Body of pancreas (tissue), 4 donors: ENCODE measurements around the gene DLG2. TPM values are rescaled to one million over a fixed set of nuclear protein-coding genes. Genes with fewer than 3 reads are reported as not detected.

Source experiments
- ATAC-seq: fragments of 150-250 bp; one replicate; pipeline ENCODE4 v1.9.1; 2016
- DNase-seq, 4 donors: peaks; one replicate each; pipeline ENCODE4 v3.0.0-alpha.2; 2019
- H3K27ac ChIP-seq, 4 donors: fragments of 200-600 bp; sonication (generic); 1 replicate in 3 of 4; 2 replicates in 1 of 4; pipeline versions ENCODE4 v1.5.1 to v1.6.1; 2016 to 2019; ENCODE audit warnings: mild to moderate bottlenecking in 1 of 4, mixed read lengths in 1 of 4, moderate library complexity in 1 of 4
- H3K27me3 ChIP-seq, 2 donors: fragments of 200-600 bp; sonication (generic); one replicate each; pipeline ENCODE4 v1.6.0; 2016; ENCODE audit warnings: mild to moderate bottlenecking in 1 of 2
- H3K36me3 ChIP-seq, 2 donors: fragments of 200-600 bp; sonication (generic); replicated peaks in 1 of 2; 2 replicates each; pipeline ENCODE4 v1.5.1; 2016; ENCODE audit warnings: low read depth in 2 of 2; ENCODE audit not compliant: insufficient read depth in 1 of 2
- H3K4me1 ChIP-seq: fragments of 200-600 bp; sonication (generic); one replicate; pipeline ENCODE4 v1.6.0; 2016
- H3K4me3 ChIP-seq, 2 donors: fragments of 200-600 bp; sonication (generic); 1 replicate in 1 of 2; 2 replicates in 1 of 2; pipeline ENCODE4 v1.5.1; 2016 to 2019
- H3K9me3 ChIP-seq, 3 donors: fragments of 200-600 bp; sonication (generic); 1 replicate in 2 of 3; 2 replicates in 1 of 3; pipeline ENCODE4 v1.5.1; 2016
- CTCF ChIP-seq, 7 experiments: fragments of 450-650 bp in 4 of 7; fragments of 200-600 bp in 3 of 7; sonication (generic) in 3 of 7; IDR thresholded peaks; one replicate each; pipeline ENCODE4 v1.5.1; 2016 to 2019; ENCODE audit warnings: antibody characterized with exemption in 7 of 7
- POLR2A ChIP-seq, 3 donors: fragments of 450-650 bp; IDR thresholded peaks; one replicate each; pipeline ENCODE4 v1.6.1; 2016; ENCODE audit warnings: antibody characterized with exemption in 3 of 3, mild to moderate bottlenecking in 2 of 3
- WGBS, 2 donors: methylation state at CpG; one replicate each; pipeline ENCODE4 v1.1.5; 2017; 5-methylcytosine and 5-hydroxymethylcytosine counted together
- intact Hi-C: fragments of 100-400 bp; cut with DNase I; formaldehyde crosslinking; loops from one replicate; pipeline ENCODE4 v1.15.1; 2023
- total RNA-seq, 2 donors: library from RNA; depleted of rRNA; stranded (reverse); fragments of >200 nt; gene quantifications; one replicate each; pipeline ENCODE4 v1.1.0, GENCODE V29; 2016

DLG2 gene
- total RNA-seq, 2 donors from 2014 or later, result 6.0 to 13.2 TPM

- intact Hi-C loops, result no loop called here
- no peak for TF ChIP-seq CTCF (IDR thresholded peaks at IDR 0.05)
- no peak for TF ChIP-seq POLR2A (IDR thresholded peaks at IDR 0.05)
- DNase-seq (no peak), ATAC-seq (no peak)
- H3K4me1 ChIP-seq, result no peaks in the 10 kb centered on the region
- no peaks in the 10 kb centered on the region for H3K9me3 ChIP-seq
- 100% methylated on average over 1 of the region's 1 CpG for WGBS, 2 donors
- H3K36me3 ChIP-seq, result no peaks in the 10 kb centered on the region
- no peak overlapping the region for H3K27ac ChIP-seq
- H3K4me3 ChIP-seq, result no peak overlapping the region
- no peaks in the 10 kb centered on the region for H3K27me3 ChIP-seq
Measured at GRCh38 chr11:83677730-83678129, 1949.4 kb downstream of the DLG2 start.

- Histone ChIP-seq H3K4me3 (no peak overlapping the region), H3K27me3 (no peaks in the 10 kb centered on the region), H3K36me3 (no peaks in the 10 kb centered on the region), H3K27ac (no peak overlapping the region), H3K9me3 (no peaks in the 10 kb centered on the region), H3K4me1 (no peaks in the 10 kb centered on the region)
- ATAC-seq (no peak), DNase-seq (no peak)
- intact Hi-C loops, result no loop called here
- no peak for TF ChIP-seq POLR2A (IDR thresholded peaks at IDR 0.05)
- TF ChIP-seq CTCF (IDR thresholded peaks at IDR 0.05), result no peak
Measured at GRCh38 chr11:83676056-83676601, 1951.0 kb downstream of the DLG2 start.

GRCh38 chr11:83674102-83674896 is 1952.8 kb downstream of the DLG2 start:
- no peak overlapping the region for H3K4me3 ChIP-seq
- ATAC-seq (no peak), DNase-seq (no peak)
- H3K27me3 ChIP-seq, result no peaks in the 10 kb centered on the region
- intact Hi-C loops, result no loop called here
- H3K36me3 ChIP-seq, result no peaks in the 10 kb centered on the region
- H3K4me1 ChIP-seq, result no peaks in the 10 kb centered on the region
- WGBS, 2 donors, result 92 to 100% methylated on average over 1 of the region's 1 CpG
- TF ChIP-seq POLR2A (IDR thresholded peaks at IDR 0.05) (no peak), CTCF (IDR thresholded peaks at IDR 0.05) (no peak)
- no peak overlapping the region for H3K27ac ChIP-seq
- no peaks in the 10 kb centered on the region for H3K9me3 ChIP-seq

GRCh38 chr11:83671289-83671688 is 1955.9 kb downstream of the DLG2 start:
- Histone ChIP-seq H3K4me3 (no peak overlapping the region), H3K9me3 (no peaks in the 10 kb centered on the region), H3K27ac (no peak overlapping the region), H3K27me3 (no peaks in the 10 kb centered on the region), H3K4me1 (no peaks in the 10 kb centered on the region), H3K36me3 (no peaks in the 10 kb centered on the region)
- no peak for ATAC-seq
- 76 to 92% methylated on average over 2 of the region's 2 CpGs for WGBS, 2 donors
- no peak for TF ChIP-seq POLR2A (IDR thresholded peaks at IDR 0.05)
- TF ChIP-seq CTCF (IDR thresholded peaks at IDR 0.05), result no peak
- intact Hi-C loops, result no loop called here
- no peak for DNase-seq

- TF ChIP-seq POLR2A (IDR thresholded peaks at IDR 0.05), result no peak
- TF ChIP-seq CTCF (IDR thresholded peaks at IDR 0.05), result no peak
- ATAC-seq, result no peak
- no peak overlapping the region for H3K4me3 ChIP-seq
- H3K36me3 ChIP-seq, result no peaks in the 10 kb centered on the region
- no peaks in the 10 kb centered on the region for H3K9me3 ChIP-seq
- H3K27me3 ChIP-seq, result no peaks in the 10 kb centered on the region
- H3K4me1 ChIP-seq, result peaks cover 4% of the 10 kb centered on the region
- 83 to 89% methylated on average over 4 of the region's 4 CpGs for WGBS, 2 donors
- intact Hi-C loops, result no loop called here
- no peak overlapping the region for H3K27ac ChIP-seq
- no peak for DNase-seq
Measured at GRCh38 chr11:83666149-83666548, 1961.0 kb downstream of the DLG2 start.
